Effector memory CD8-positive, alpha-beta T cell (primary cell): ENCODE measurements around the gene STIM2.
"Not testable (repeated sequence)": the region's sequence is repeated elsewhere in the genome, so short reads cannot be mapped to it uniquely, and the experiment has no call there.

Source experiments
- ATAC-seq: fragments of 150-1000 bp; cut with Tn5 transposase; replicated peaks from 2 replicates; pipeline ENCODE4 v1.10.0; 2021; ENCODE audit warnings: mild to moderate bottlenecking, moderate library complexity
- DNase-seq, 3 experiments: peaks; one replicate each; pipeline ENCODE4 v3.0.0; 2021
- H3K27ac Mint-ChIP-seq, 2 donors: one replicate each; pipeline ENCODE4 v1.8.0; 2022; ENCODE audit warnings: mild to moderate bottlenecking in 2 of 2, mixed read lengths in 2 of 2, moderate library complexity in 2 of 2
- H3K27me3 Mint-ChIP-seq, 2 donors: one replicate each; pipeline ENCODE4 v1.8.0; 2022; ENCODE audit warnings: mixed read lengths in 2 of 2
- H3K36me3 Mint-ChIP-seq: one replicate; pipeline ENCODE4 v1.8.0; 2022; ENCODE audit warnings: mild to moderate bottlenecking, moderate library complexity, mixed read lengths; ENCODE audit not compliant: insufficient read depth
- H3K4me1 Mint-ChIP-seq, 2 donors: one replicate each; pipeline ENCODE4 v1.8.0; 2022; ENCODE audit warnings: low read depth in 2 of 2, mixed read lengths in 2 of 2
- H3K4me3 Mint-ChIP-seq, 2 donors: one replicate each; pipeline ENCODE4 v1.8.0; 2022; ENCODE audit warnings: mild to moderate bottlenecking in 2 of 2, mixed read lengths in 2 of 2, moderate library complexity in 2 of 2
- H3K9me3 Mint-ChIP-seq, 2 donors: one replicate each; pipeline ENCODE4 v1.8.0; 2022; ENCODE audit warnings: mixed read lengths in 2 of 2

STIM2 gene

DNA sequence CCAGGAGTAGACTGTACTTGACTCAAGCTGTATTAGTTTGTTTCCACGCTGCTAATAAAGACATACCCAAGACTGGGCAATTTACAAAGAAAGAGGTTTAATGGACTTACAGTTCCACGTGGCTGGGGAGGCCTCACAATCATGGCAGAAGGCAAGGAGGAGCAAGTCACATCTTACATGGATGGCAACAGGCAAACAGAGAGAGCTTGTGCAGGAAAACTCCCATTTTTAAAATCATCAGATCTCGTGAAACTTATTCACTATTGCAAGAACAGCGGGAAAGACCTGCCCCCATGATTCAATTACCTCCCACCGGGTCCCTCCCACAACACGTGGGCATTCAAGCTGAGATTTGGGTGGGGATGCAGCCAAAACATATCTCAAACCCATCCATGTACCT lies 37.7 kb upstream of the STIM2 start:
- not testable (repeated sequence) for H3K9me3 Mint-ChIP-seq, H3K36me3 Mint-ChIP-seq, DNase-seq, ATAC-seq, H3K27me3 Mint-ChIP-seq
- peak overlapping the region; percentile 51 to 58 for H3K4me3 Mint-ChIP-seq
- peak overlapping the region; percentile 10 to 64 for H3K27ac Mint-ChIP-seq
- peaks cover 12 to 17% of the 10 kb centered on the region in 2 donors for H3K4me1 Mint-ChIP-seq

DNA sequence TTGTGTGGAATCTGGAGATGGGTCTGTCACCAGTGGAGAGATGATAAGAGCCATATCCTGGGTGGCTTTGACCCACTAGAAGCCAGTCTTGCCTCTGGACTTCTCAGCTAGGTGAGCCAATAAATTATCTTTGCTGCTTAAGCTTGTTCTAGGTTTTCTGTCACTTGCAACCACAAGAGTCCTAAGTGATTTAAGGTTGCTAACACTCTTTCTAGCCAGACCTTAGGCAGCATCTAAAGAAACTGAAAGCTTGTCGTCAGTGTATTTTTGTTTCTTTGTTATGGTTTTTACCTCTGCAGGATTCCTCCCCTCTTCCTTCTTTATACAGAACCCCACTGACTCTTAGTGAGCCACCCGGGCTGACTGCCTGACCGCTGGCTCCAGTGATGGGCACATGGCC lies 37.1 kb upstream of the STIM2 start:
- Mint-ChIP-seq H3K4me1 (peaks cover 12 to 17% of the 10 kb centered on the region in 2 donors), H3K27me3 (no peaks in the 10 kb centered on the region), H3K36me3 (peaks cover 3% of the 10 kb centered on the region), H3K27ac (peak overlapping the region in 1 of 2 donors; percentile 10), H3K9me3 (peaks cover 2 to 8% of the 10 kb centered on the region in 2 donors), H3K4me3 (no peak overlapping the region)
- ATAC-seq, result peak; percentile 14
- DNase-seq, result no peak

DNA sequence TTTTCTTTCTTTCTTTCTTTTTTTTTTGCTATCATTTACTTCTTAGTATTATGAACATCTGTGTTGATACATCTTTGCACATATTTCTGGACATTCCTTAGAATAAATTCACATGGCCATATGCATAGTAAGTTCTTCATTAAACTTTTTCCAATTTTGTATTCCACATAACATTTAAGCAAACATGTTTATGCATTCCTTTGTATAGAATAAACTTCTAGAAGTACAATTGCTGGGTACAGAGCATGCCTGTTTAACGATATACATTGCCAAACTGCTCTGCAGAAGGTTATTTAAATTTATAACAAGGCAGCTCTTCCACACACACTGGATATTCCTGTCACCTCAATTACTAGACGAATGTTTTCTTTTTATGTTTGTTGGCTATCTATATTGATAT lies 36.0 kb upstream of the STIM2 start:
- no peak for ATAC-seq
- DNase-seq, result no peak
- Mint-ChIP-seq H3K4me3 (no peak overlapping the region), H3K36me3 (peaks cover 3% of the 10 kb centered on the region), H3K27ac (no peak overlapping the region), H3K9me3 (peaks cover 2 to 8% of the 10 kb centered on the region in 2 donors), H3K27me3 (no peaks in the 10 kb centered on the region), H3K4me1 (peaks cover 12 to 17% of the 10 kb centered on the region in 2 donors)

DNA sequence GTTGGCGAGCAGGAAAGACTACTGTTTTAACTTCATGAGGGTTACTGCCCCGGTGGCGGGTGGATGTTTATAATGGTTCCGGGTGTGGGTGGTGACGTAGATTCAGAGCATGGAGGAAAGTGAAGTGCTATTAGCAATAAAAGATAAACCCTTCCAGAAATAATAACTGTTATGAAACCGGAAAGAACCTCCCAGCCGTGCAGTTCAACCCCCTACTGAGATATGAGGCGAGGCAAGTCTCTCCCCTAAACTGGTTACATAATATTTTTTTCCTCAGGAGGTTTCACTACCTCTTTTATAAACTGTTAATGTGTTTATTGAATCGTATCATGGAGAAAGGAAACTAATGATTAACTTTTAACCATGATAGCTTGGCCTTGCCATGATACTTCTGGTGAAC lies 33.9 kb upstream of the STIM2 start:
- peak; percentile 45 for ATAC-seq
- DNase-seq, result no peak
- Mint-ChIP-seq H3K4me1 (peaks cover 12 to 17% of the 10 kb centered on the region in 2 donors), H3K27ac (peak overlapping the region in 1 of 2 donors; percentile 14), H3K9me3 (peaks cover 2 to 8% of the 10 kb centered on the region in 2 donors), H3K27me3 (no peaks in the 10 kb centered on the region), H3K4me3 (no peak overlapping the region), H3K36me3 (peaks cover 3% of the 10 kb centered on the region)

DNA sequence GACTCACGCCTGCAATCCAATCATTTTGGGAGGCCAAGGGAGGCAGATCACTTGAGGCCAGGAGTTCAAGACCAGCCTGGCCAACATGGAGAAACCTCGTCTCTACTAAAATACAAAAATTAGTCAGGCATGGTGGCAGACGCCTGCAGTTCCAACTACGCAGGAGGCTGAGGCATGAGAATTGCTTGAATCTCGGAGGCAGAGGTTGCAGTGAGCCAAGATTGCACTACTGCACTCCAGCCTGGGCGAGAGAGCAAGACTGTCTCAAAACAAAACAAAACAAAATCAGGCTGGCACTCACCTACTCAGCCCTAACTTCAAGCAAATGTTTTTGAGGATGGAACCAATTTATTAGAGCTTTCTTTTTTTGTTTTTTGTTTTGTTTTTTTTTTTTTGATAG lies 33.3 kb upstream of the STIM2 start:
- not testable (repeated sequence) for H3K36me3 Mint-ChIP-seq
- H3K4me1 Mint-ChIP-seq, result peaks cover 11 to 14% of the 10 kb centered on the region in 2 donors

DNA sequence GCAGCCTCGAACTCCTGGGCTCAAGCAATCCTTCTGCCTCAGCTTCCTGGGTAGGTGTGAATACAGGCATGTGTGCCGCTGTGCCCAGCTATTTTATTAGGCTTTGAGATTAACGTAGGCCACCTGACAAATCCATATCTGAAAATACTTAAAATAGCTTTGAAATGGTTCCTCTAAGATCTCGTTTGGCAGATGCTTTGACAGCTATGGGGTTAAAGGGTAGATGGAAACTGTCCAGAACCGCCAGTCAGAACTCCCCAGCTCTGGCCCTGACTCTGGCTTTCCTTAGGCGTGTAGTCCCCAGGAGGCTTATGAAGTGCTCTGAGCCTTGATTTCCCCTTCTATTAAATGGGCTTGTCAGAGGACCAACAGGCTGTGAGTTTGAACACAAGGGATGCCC lies 32.8 kb upstream of the STIM2 start:
- Mint-ChIP-seq H3K4me1 (peaks cover 6 to 10% of the 10 kb centered on the region in 2 donors), H3K4me3 (no peak overlapping the region), H3K27me3 (no peaks in the 10 kb centered on the region), H3K27ac (no peak overlapping the region), H3K36me3 (peaks cover 2% of the 10 kb centered on the region), H3K9me3 (peaks cover 2 to 5% of the 10 kb centered on the region in 2 donors)
- DNase-seq, result no peak
- ATAC-seq, result no peak

More for the DNA sequence above, 33.3 kb upstream of the STIM2 start:
- ATAC-seq, H3K27me3 Mint-ChIP-seq, H3K9me3 Mint-ChIP-seq, H3K27ac Mint-ChIP-seq, H3K4me3 Mint-ChIP-seq, DNase-seq: not testable (repeated sequence)

DNA sequence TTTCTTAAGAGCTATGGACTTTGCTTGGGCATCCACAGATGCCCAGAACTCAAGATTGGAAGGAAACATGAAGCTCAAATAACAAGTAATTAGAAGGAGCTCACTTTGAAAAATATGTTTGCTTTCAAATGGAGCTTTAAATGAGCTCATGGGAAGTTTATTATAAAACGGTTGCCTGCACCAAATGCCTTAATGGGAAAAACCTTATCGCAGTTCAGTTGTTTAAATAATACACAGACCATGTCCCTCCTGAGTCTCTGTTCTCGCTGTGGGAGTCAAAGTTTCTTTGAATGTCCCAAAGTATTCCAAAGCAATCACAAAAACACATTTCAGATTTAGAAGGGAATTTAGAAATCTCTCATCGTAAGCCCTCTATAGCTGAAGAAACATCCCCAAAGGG lies 31.6 kb upstream of the STIM2 start:
- Mint-ChIP-seq H3K36me3 (no peaks in the 10 kb centered on the region), H3K4me3 (no peak overlapping the region), H3K27ac (no peak overlapping the region), H3K4me1 (no peaks in the 10 kb centered on the region), H3K27me3 (no peaks in the 10 kb centered on the region), H3K9me3 (no peaks in the 10 kb centered on the region)
- DNase-seq, result no peak
- ATAC-seq, result no peak

DNA sequence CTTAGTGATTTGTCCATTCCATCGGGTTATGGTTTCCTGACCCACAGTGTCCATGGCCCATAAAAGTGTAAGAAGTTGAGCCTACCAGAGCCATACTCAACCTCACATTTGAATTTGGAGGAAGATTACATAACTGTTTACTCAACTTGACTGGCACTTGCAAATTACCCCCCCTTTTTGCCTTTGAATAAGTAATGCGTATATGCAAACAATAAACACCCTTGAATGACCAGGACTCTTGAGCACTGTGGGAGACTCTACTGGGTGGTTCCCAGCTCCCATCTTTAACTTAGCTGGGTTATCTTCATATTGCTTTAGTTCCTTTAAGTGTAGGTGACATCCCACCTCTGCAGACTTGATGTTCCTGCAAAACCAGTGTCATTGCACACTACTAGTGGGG lies 30.6 kb upstream of the STIM2 start:
- no peaks in the 10 kb centered on the region for H3K9me3 Mint-ChIP-seq
- no peaks in the 10 kb centered on the region for H3K4me1 Mint-ChIP-seq
- no peaks in the 10 kb centered on the region for H3K27me3 Mint-ChIP-seq
- no peak overlapping the region for H3K4me3 Mint-ChIP-seq
- no peak for ATAC-seq
- no peak for DNase-seq
- no peak overlapping the region for H3K27ac Mint-ChIP-seq
- H3K36me3 Mint-ChIP-seq, result no peaks in the 10 kb centered on the region

DNA sequence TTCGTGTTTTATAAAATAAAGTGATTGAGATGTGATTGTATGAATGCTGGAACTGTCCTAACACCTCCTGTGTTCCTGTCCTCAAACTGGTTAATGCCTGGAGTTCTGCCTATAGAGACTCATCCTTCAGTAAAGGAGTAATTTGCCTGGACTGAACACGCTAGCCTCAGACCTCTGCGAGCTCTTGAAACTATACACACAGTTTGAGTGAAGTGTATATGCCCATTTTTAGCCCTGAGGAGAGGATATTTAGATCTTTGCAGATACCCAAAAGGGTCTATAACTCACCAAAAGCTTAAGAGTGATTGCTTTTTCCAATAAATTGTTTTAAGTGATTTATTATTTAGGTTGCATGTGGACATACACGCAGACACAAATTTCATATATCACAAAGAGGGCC lies 29.9 kb upstream of the STIM2 start:
- Mint-ChIP-seq H3K4me1 (no peaks in the 10 kb centered on the region), H3K4me3 (no peak overlapping the region), H3K27me3 (no peaks in the 10 kb centered on the region), H3K27ac (no peak overlapping the region), H3K36me3 (no peaks in the 10 kb centered on the region), H3K9me3 (no peaks in the 10 kb centered on the region)
- DNase-seq (no peak), ATAC-seq (no peak)

DNA sequence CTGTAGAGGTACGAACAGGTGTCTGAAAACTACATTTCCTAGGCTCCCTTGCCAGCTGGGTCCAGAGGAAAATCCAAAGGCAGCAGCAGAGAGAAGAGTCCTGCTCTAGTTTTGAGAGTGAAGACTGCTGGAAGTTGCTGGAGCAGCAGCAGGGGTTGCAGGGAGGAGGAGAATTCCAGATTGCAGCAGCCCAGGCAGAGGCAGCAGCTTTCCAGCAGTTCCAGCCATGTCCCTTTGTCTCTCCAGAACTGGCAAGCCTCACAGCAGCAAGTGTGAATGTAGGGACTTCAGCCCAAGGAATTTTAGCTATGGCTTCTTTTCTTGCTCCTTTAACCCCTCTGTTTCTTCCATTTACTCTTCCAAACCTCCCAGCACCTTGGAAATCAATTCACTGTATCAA lies 24.1 kb upstream of the STIM2 start:
- no peaks in the 10 kb centered on the region for H3K9me3 Mint-ChIP-seq
- no peak overlapping the region for H3K27ac Mint-ChIP-seq
- H3K27me3 Mint-ChIP-seq, result no peaks in the 10 kb centered on the region
- H3K36me3 Mint-ChIP-seq, result no peaks in the 10 kb centered on the region
- ATAC-seq (no peak), DNase-seq (no peak)
- H3K4me3 Mint-ChIP-seq, result no peak overlapping the region
- no peaks in the 10 kb centered on the region for H3K4me1 Mint-ChIP-seq

DNA sequence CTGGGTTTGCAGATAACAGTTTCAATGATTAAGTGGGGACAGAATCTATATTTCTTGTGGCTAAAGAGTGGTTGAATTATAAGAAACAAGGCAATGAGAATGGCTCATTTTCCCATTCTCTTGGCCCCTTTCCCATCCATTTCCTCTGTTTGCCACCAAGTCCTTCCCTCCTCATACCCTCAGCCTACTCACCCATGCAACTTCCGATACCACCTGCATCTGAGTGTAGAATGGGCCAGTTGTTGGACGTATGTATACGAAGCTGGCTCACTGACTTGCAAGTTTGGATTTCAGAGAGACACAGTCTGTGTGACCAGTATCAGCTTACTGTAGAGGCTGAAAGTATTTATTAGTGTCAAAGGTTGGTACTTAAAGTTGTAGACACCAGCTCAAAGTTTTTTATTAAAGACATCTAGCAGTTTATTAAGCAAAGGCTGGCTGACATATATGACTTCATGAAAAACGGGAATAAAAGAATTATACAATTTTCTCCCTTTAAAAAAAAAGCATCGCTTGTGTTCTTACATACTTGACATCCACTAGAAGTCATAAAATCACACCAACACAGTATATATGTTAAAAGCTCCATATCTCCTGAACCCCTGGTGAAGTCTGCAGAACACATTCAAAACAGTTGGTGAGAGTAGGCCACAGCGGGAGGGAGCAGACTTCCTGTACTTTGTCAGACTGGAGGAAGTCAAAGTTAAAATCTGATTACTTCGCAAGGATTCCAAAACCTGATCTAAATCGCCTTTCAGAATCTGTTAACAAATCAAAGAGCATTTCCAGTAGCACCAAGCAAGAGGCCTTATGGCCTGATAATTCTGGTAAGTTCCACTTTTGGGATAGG lies 22.4 kb upstream of the STIM2 start:
- ATAC-seq (no peak), DNase-seq (no peak)
- no peaks in the 10 kb centered on the region for H3K9me3 Mint-ChIP-seq
- no peaks in the 10 kb centered on the region for H3K4me1 Mint-ChIP-seq
- H3K4me3 Mint-ChIP-seq, result no peak overlapping the region
- no peaks in the 10 kb centered on the region for H3K36me3 Mint-ChIP-seq
- H3K27me3 Mint-ChIP-seq, result no peaks in the 10 kb centered on the region
- H3K27ac Mint-ChIP-seq, result peak overlapping the region in 1 of 2 donors; percentile 23

DNA sequence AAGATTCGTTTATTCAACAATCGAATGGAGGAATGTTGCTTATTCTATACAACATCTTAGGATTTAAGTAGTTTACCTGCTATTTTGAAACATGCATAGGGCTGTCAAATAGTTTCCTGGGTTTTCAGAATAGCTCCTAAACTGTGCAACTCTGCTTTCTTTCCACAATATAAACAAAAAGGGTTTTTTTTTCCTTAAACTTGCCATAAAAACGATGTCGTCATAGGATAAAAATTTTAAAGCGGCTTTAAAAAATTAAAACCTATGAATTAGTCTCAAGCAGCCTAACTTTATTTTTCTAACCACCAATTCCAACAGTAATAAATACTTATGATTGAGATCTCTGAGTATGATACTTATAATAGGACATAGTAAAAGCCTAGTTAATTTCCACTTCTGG lies 21.6 kb upstream of the STIM2 start:
- Mint-ChIP-seq H3K27me3 (no peaks in the 10 kb centered on the region), H3K4me3 (no peak overlapping the region), H3K4me1 (no peaks in the 10 kb centered on the region), H3K9me3 (no peaks in the 10 kb centered on the region), H3K36me3 (no peaks in the 10 kb centered on the region), H3K27ac (no peak overlapping the region)
- no peak for DNase-seq
- ATAC-seq, result no peak

DNA sequence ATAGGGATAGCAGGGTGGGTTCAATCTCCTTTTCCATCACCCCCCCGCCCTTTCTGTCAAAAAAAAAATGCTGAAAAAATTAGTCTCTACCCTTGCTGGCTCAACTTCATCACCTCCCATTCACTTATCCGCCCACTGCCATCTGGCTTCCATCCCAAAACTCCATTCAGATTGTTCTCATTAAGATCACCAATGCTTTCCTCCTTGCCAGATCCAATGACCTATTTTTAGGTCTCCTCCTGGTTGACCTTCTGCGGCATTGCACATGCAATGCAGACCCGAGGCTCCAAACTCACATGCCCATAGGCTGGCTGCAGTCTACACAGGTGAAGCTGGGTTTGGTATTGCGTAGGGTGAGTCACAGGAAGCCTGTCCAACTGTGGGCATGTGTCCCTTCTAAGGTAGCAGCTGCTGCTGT lies 21.1 kb upstream of the STIM2 start:
- no peaks in the 10 kb centered on the region for H3K9me3 Mint-ChIP-seq

DNA sequence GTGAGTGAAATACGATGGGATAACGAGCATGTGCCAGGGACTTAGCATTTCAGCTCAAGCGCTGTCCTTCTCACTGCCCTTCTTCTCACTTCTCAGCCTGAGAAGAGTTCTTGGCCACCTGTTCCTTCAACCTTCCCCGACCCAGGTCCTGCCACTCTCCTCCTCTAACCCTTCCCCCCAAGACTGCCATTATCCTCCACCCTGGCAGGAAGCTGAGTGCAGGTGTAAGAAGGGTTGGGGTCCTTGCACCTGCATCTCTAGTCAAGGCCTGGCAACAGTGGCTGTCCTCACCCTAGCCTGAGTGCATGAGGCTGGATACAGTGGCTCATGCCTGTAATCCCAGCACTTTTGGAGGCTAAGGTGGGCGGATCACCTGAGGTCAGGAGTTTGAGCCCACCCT lies 19.9 kb upstream of the STIM2 start:
- Mint-ChIP-seq H3K4me3 (no peak overlapping the region), H3K27ac (no peak overlapping the region), H3K4me1 (no peaks in the 10 kb centered on the region), H3K9me3 (peaks cover 0 to 1% of the 10 kb centered on the region in 2 donors), H3K27me3 (no peaks in the 10 kb centered on the region), H3K36me3 (no peaks in the 10 kb centered on the region)
- DNase-seq (no peak), ATAC-seq (no peak)

More for the DNA sequence above, 21.1 kb upstream of the STIM2 start:
- H3K4me3 Mint-ChIP-seq, result no peak overlapping the region
- no peaks in the 10 kb centered on the region for H3K36me3 Mint-ChIP-seq
- ATAC-seq (no peak), DNase-seq (no peak)
- H3K4me1 Mint-ChIP-seq, result no peaks in the 10 kb centered on the region
- no peak overlapping the region for H3K27ac Mint-ChIP-seq
- H3K27me3 Mint-ChIP-seq, result no peaks in the 10 kb centered on the region
